HUES64 (cell line): ENCODE measurements around the gene PARD3.

Source experiments
- H3K27ac ChIP-seq: 2 replicates; pipeline ENCODE4 v1.7.0; 2013; ENCODE audit warnings: low read depth, low read length, inconsistent platforms
- H3K27me3 ChIP-seq: 2 replicates; pipeline ENCODE4 v1.6.1; 2013; ENCODE audit warnings: mild to moderate bottlenecking, low read length; ENCODE audit not compliant: insufficient read depth
- H3K36me3 ChIP-seq: 2 replicates; pipeline ENCODE4 v1.6.1; 2013; ENCODE audit warnings: mild to moderate bottlenecking, low read length; ENCODE audit not compliant: insufficient read depth
- H3K4me1 ChIP-seq: 2 replicates; pipeline ENCODE4 v1.6.1; 2013; ENCODE audit warnings: mild to moderate bottlenecking, low read length, moderate library complexity; ENCODE audit not compliant: insufficient read depth
- H3K4me3 ChIP-seq: 2 replicates; pipeline ENCODE4 v1.5.1; 2013; ENCODE audit warnings: mild to moderate bottlenecking, low read length, moderate library complexity
- H3K9ac ChIP-seq: 2 replicates; pipeline ENCODE4 v1.6.1; 2013; ENCODE audit warnings: mild to moderate bottlenecking, low read depth, low read length
- H3K9me3 ChIP-seq: 2 replicates; pipeline ENCODE4 v1.6.1; 2013; ENCODE audit warnings: low read depth, low read length; ENCODE audit not compliant: insufficient read depth
- WGBS: fragments of 150-250, 120-280 bp; methylation state at CpG from one replicate; pipeline ENCODE4 v1.1.7; 2013; ENCODE audit warnings: missing lambda C conversion rate; 5-methylcytosine and 5-hydroxymethylcytosine counted together

Gene PARD3

DNA sequence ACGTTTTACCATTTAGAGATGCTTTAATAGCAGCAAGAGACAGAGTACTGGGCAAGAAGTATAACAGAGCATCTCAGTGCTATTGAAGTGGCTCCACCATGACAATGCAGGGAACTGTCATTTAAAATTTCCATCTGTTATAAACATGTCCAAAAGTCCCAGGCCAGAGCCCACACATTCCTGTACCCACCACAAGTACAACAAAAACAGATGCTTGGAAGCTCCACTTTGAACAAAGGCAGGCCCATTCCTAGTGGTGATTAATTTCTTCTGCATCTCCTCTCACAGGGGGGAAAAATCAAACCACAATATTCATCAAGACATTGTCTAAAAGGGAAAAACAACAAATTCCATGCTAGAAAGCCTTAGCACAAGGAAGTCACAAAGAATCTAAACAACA lies 627.9 kb downstream of the PARD3 start:
- Histone ChIP-seq H3K36me3 (no peaks in the 10 kb centered on the region), H3K27me3 (no peaks in the 10 kb centered on the region), H3K9ac (no peak overlapping the region), H3K4me1 (peaks cover 73% of the 10 kb centered on the region), H3K9me3 (no peaks in the 10 kb centered on the region), H3K4me3 (no peak overlapping the region), H3K27ac (no peak overlapping the region)
- 67% methylated on average over 1 of the region's 1 CpG for WGBS

DNA sequence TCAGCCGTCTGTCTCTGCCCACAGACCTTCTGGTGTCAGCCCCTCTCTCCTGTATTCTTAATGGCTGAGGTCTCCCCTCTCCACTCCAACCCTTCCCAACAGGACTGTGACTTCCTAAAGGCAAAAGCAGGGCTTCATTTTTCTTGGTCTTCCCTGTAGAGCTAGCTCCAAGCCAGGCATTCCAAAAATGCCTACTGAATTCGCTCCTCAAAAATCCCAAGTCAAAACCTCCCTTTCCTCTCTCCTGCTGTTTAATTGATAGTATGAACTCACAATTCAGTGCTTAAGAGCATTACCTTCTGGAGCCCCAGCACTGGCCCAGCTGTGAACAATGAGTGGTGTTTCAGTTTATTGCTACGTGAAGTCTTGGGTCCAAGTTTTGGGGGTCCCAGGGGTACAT lies 628.4 kb downstream of the PARD3 start:
- H3K9ac ChIP-seq, result no peak overlapping the region

DNA sequence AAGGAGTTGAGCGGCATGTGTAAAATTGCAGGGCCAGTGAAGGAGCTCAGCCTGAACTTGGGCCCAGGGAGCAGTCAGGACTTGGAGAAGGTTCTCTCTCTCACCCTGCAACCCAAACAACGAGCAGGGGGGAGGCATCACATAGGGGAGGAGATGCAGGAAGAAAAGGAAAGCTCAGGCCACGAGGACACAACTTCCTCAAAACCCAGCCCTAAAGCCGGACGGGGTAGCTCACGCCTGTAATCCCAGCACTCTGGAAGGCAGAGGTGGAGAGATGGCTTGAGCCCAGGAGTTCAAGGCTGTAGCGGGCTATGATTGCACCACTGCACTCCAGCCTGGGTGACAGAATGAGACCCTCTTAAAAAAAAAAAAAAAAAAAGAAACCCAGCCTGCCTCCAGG lies 629.1 kb downstream of the PARD3 start:
- no peaks in the 10 kb centered on the region for H3K27me3 ChIP-seq
- H3K9me3 ChIP-seq, result no peaks in the 10 kb centered on the region
- H3K4me3 ChIP-seq, result no peak overlapping the region
- H3K36me3 ChIP-seq, result no peaks in the 10 kb centered on the region
- no peak overlapping the region for H3K27ac ChIP-seq
- H3K9ac ChIP-seq, result no peak overlapping the region
- 79% methylated on average over 5 of the region's 7 CpGs for WGBS
- H3K4me1 ChIP-seq, result peaks cover 81% of the 10 kb centered on the region

More for the DNA sequence above, 628.4 kb downstream of the PARD3 start:
- no peak overlapping the region for H3K4me3 ChIP-seq
- peak overlapping the region; percentile 38; the same call in 1 of the 2 replicates for H3K27ac ChIP-seq
- H3K4me1 ChIP-seq, result peaks cover 78% of the 10 kb centered on the region
- H3K36me3 ChIP-seq, result no peaks in the 10 kb centered on the region
- H3K9me3 ChIP-seq, result no peaks in the 10 kb centered on the region
- H3K27me3 ChIP-seq, result no peaks in the 10 kb centered on the region
- WGBS, result 73% methylated on average over 3 of the region's 3 CpGs

DNA sequence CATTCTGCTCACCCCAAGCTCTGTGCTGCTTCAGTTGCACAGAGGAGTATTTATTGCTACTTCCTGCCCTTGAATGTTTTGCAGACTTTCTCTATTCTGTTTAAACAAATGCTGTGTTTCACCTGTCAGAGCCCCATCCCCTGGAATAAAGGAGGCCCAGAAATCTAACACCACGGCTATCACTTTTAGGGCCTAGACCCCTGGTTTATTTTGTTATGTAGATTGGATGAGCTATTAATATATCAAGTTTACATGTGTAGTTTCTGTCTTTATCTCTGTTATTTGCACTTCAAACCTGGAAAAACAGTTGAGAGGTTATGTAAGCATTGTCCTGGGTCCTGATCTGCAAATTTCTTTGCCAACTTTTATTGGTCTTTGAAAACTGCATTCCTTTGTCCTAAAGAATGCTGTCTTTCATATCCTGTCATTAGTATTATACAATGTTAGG lies 630.1 kb downstream of the PARD3 start:
- WGBS, result 62% methylated on average over 1 of the region's 1 CpG
- H3K4me3 ChIP-seq, result no peak overlapping the region
- no peaks in the 10 kb centered on the region for H3K36me3 ChIP-seq
- H3K9me3 ChIP-seq, result no peaks in the 10 kb centered on the region
- H3K9ac ChIP-seq, result no peak overlapping the region
- H3K4me1 ChIP-seq, result peaks cover 77% of the 10 kb centered on the region
- H3K27ac ChIP-seq, result peak overlapping the region; percentile 43; the same call in 1 of the 2 replicates
- no peaks in the 10 kb centered on the region for H3K27me3 ChIP-seq

DNA sequence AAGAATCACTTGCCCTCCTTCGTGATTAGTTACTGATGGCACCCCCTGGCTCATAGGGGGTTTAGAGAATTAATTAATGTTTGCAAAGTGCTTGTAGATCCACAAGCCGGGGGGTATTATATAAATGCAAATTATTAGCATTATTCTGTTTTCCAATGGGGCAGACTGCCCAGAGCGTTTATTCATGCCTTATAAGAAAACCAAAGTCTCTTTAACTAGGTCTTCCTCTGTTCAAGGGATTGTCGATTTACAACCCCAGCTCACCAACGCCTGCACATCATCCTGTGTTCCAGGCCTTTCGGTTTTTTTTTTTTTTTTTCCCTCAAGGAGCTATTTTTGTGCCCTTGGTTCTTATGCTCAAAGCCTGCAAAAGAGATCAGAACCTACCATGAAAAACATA lies 630.7 kb downstream of the PARD3 start:
- Histone ChIP-seq H3K9me3 (no peaks in the 10 kb centered on the region), H3K36me3 (no peaks in the 10 kb centered on the region), H3K4me1 (peaks cover 80% of the 10 kb centered on the region), H3K4me3 (no peak overlapping the region), H3K27ac (peak overlapping the region; percentile 43; the same call in 1 of the 2 replicates), H3K27me3 (no peaks in the 10 kb centered on the region), H3K9ac (no peak overlapping the region)
- 54% methylated on average over 6 of the region's 6 CpGs for WGBS

DNA sequence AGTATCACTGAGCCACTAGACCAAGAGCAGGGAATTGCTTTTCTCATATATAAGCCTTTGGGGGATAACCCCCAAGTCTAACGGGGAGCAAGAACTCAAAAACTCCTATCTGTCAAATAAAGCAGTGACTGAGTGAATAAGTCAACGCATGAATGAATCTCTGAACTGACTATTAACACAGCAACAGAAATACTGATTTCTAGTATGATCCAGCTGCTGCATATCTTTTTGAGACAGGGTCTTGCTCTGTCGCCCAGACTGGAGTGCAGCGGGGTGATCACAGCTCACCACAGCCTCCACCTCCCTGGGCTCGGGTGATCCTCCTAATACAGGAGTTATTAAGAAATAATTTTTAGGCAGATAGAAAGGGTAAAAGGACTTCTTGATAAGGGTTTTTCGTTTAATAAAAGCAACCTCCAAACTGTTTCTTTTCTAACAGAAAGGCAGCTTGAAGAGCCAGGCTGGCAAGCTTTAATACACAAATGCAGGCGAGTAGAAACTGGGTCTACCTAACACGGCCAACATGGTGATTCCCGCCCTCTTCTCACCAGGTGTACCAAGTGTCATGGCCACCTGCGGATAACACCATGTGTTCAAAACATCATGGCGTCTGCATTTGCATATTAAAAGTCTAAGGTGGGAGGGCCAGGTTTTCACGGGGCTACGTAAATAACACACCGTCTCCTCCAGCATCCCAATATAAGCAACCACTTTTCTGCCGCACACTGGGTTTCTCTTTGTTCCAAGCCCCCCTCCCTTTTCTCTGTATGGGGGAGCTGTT lies 631.9 kb downstream of the PARD3 start:
- H3K4me3 ChIP-seq, result no peak overlapping the region
- H3K9ac ChIP-seq, result no peak overlapping the region
- H3K9me3 ChIP-seq, result no peaks in the 10 kb centered on the region
- peak overlapping the region; percentile 24; the same call in 1 of the 2 replicates for H3K27ac ChIP-seq
- peaks cover 90% of the 10 kb centered on the region for H3K4me1 ChIP-seq
- WGBS, result 59% methylated on average over 14 of the region's 15 CpGs
- H3K36me3 ChIP-seq, result no peaks in the 10 kb centered on the region
- H3K27me3 ChIP-seq, result no peaks in the 10 kb centered on the region

DNA sequence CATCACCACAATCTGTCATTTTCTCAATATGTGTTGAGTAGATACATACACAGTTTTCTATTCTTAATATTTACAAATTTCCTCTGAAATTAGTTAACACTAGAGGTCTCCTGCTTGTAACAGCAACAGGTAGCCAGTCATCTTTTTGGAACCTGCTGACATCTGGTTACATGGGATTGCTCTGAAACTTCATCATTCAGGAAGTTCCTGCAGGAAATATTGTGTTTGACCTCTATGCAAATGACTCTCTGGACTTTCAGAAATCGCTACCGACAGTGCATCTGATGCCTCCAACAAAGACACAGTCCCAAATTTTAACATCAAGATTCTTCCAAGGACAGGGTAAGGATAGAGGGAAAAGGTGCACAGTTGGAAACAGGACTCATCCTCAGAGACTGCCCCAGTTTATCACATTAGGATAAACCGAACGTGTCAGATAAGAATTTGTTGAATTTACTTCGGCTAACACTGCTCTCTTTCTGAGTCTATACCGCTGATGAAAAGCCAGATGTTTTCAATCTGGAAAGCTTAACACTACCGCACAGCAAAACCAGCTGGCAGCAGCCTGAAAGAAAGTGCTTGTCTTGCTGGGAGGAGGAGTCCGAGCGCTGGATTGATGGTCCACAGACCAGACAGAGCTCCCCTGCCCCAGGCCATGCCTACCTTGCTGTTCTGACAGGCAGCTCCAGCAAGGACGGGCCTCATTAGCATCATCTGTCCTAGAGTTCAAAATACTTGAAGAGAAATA lies 633.4 kb downstream of the PARD3 start:
- Histone ChIP-seq H3K4me3 (no peak overlapping the region), H3K27ac (no peak overlapping the region), H3K4me1 (peaks cover 89% of the 10 kb centered on the region), H3K9ac (no peak overlapping the region), H3K27me3 (no peaks in the 10 kb centered on the region), H3K36me3 (no peaks in the 10 kb centered on the region), H3K9me3 (no peaks in the 10 kb centered on the region)
- 66% methylated on average over 10 of the region's 10 CpGs for WGBS

DNA sequence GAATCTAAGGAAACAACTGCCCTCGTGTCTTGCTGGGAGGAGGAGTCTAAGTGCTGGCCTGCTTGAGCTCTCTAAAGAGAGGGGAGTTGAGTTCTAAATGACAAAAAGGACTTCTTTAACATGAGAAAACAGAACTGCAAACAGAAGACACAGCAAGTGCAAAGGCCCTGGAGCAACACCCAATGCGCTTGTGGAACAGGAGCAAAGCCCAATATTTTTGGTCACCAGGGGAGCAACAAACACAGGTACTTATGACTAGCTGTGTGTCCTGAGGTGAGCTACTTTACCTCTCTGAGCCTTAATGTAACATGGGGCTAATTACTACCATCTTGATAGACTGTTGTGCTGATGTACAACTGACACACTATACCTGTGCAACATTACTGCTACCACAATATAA lies 634.3 kb downstream of the PARD3 start:
- Histone ChIP-seq H3K9me3 (no peaks in the 10 kb centered on the region), H3K4me3 (no peak overlapping the region), H3K27ac (no peak overlapping the region), H3K27me3 (no peaks in the 10 kb centered on the region), H3K9ac (no peak overlapping the region), H3K36me3 (no peaks in the 10 kb centered on the region), H3K4me1 (peaks cover 89% of the 10 kb centered on the region)
- WGBS, result 57% methylated on average over 2 of the region's 2 CpGs

DNA sequence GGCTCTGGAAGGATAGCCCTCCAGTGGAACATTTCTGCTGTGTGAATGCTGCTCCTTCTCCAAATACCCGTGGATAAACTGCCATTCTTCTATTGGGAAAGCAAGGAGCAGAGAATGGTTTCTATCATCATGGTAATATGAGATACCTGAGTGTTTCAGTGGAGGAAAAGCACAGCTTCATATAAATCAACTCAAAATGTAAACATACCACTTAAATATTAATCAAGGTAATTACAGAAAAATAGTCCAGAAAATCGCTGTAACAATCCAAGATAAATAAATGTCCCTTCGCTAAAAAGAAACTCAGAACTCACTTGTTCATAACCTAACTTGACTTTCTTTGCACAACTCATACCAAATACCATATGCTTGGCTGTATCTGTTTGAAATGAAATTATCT lies 635.8 kb downstream of the PARD3 start:
- Histone ChIP-seq H3K4me3 (no peak overlapping the region), H3K9me3 (no peaks in the 10 kb centered on the region), H3K4me1 (peaks cover 75% of the 10 kb centered on the region), H3K27me3 (no peaks in the 10 kb centered on the region), H3K27ac (no peak overlapping the region), H3K36me3 (no peaks in the 10 kb centered on the region), H3K9ac (no peak overlapping the region)
- 86% methylated on average over 3 of the region's 3 CpGs for WGBS

DNA sequence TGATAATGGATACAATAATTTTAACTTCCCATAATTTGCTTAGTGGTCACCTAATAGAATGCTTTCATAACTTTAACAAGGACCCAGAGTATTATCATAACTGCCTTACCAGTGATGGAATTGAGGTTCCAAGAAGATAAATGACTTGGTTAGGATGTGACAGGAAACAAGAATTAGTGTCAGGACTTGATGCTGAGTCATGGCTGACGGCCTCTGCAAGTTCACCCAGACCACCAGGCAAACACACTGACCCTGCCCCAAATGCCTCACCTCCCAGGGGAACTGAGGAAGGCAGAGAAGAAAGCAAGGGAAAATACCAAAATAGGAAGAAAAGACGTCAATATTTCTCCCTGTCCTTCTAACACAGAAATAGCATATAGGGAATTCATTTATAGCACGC lies 636.3 kb downstream of the PARD3 start:
- Histone ChIP-seq H3K4me1 (peaks cover 70% of the 10 kb centered on the region), H3K36me3 (no peaks in the 10 kb centered on the region), H3K27ac (peak overlapping the region; percentile 27; the same call in 1 of the 2 replicates), H3K27me3 (no peaks in the 10 kb centered on the region), H3K4me3 (no peak overlapping the region), H3K9ac (no peak overlapping the region), H3K9me3 (no peaks in the 10 kb centered on the region)
- 80% methylated on average over 1 of the region's 3 CpGs for WGBS

DNA sequence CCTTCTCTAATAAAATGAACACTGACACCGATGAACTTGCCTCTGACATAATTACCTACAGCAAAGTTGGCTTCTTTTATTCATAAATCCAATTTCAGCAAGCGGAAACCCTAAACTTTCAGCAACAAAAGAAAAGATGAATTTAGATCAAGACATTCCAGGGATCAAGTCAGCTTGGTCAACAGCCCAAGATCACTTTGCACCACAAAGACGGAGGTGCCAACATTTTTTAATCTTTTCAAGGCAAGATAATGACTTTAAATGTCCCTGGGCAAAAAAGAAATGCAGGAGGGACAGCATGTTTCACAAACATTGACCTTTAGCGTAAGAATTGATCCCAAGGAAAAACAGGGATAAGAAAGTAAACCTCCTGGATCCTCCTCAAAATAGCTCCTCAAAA lies 636.9 kb downstream of the PARD3 start:
- Histone ChIP-seq H3K4me1 (peaks cover 65% of the 10 kb centered on the region), H3K36me3 (no peaks in the 10 kb centered on the region), H3K9ac (no peak overlapping the region), H3K27ac (peak overlapping the region; percentile 27; the same call in 1 of the 2 replicates), H3K9me3 (no peaks in the 10 kb centered on the region), H3K27me3 (no peaks in the 10 kb centered on the region), H3K4me3 (no peak overlapping the region)
- WGBS, result 58% methylated on average over 4 of the region's 4 CpGs
